ENCODE data around the gene SGMS1.

DNA sequence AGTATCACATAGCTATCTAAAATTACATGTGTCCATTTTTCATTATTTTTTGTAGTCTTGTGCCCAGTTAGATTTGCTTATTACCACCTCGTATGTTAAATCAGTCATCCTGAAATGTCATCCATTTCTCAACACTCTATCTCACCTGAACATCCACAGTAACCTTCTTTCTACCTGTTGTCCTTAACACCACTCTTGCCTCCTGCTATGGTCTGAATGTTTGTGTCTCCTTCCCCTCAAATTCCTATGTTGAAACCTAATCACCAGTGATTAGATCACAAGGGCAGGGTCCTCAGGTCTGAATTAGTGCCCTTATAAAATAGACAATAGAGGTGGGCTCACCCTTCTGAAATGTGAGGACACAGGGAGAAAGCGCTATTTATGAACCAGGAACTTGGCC, 292.3 kb downstream of the SGMS1 start:
- no peak for TF ChIP-seq CTCF (IDR thresholded peaks at IDR 0.05)
- TF ChIP-seq EZH2 (IDR thresholded peaks at IDR 0.05; ENCODE audit: borderline replicate concordance, insufficient read depth, low read depth, low read length, poor library complexity, severe bottlenecking): no peak
